Neuron (in vitro differentiated cells): Measurements from ENCODE around the gene CD274.
"Not testable (repeated sequence)": the region's sequence is repeated elsewhere in the genome, so short reads cannot be mapped to it uniquely, and the experiment has no call there.

Source experiments
- H2AFZ ChIP-seq: one replicate; pipeline ENCODE4 v1.6.1; 2013; ENCODE audit warnings: low read depth, mild to moderate bottlenecking, inconsistent platforms, low read length, moderate library complexity
- H3K27me3 ChIP-seq: one replicate; pipeline ENCODE4 v1.6.1; 2013; ENCODE audit warnings: low read length; ENCODE audit not compliant: insufficient read depth
- H3K36me3 ChIP-seq: one replicate; pipeline ENCODE4 v1.6.1; 2013; ENCODE audit warnings: low read length; ENCODE audit not compliant: insufficient read depth
- H3K4me1 ChIP-seq: one replicate; pipeline ENCODE4 v1.6.1; 2013; ENCODE audit warnings: low read length; ENCODE audit not compliant: insufficient read depth
- H3K4me3 ChIP-seq: 2 replicates; pipeline ENCODE4 v1.5.1; 2013; ENCODE audit warnings: mild to moderate bottlenecking, low read length, moderate library complexity
- H3K9me3 ChIP-seq: one replicate; pipeline ENCODE4 v1.6.1; 2013; ENCODE audit warnings: low read length

Gene CD274

DNA sequence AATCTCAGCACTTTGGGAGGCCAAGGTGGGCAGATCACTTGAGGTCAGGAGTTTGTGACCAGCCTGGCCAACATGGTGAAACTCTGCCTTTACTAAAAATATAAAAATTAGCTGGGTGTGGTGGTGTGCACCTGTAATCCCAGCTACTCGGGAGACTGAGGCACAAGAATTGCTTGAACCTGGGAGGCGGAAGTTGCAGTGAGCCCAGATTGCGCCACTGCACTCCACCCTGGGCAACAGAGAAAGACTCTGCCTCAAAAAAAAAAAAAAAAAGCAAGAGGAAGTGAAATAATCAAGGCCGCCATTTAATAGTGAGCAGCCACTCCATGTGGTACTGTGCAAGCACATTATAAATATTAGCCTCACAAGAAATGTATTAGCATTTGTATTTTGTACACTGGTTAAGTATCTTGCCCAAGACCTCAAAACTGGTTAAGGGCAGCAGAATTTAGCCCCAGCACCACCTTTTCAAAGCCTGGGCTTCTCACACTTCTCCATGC lies 14.5 kb downstream of the CD274 start:
- H3K4me3 ChIP-seq, H2AFZ ChIP-seq, H3K4me1 ChIP-seq, H3K9me3 ChIP-seq, H3K27me3 ChIP-seq, H3K36me3 ChIP-seq: not testable (repeated sequence)

DNA sequence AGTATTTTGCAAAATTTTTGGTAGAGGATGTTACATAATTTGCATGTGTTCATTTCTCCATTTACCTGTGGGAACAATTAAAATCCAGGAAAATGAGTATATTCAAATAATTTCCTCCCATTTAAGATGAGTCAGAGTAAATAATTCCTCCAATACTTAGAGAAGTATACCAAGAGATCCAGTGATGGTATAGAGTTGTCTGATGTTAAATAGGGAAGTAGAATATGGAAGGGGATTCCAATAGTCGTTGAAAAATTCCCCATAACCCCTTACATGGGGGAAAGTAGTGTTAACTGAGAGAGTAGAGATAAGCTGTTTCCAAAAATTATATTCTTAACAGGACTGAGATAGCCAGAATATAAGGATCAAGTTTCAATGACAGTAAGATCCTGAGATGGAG lies 15.7 kb downstream of the CD274 start:
- Histone ChIP-seq H3K36me3 (no peaks in the 10 kb centered on the region), H2AFZ (no peak overlapping the region), H3K4me3 (no peak overlapping the region), H3K4me1 (no peaks in the 10 kb centered on the region), H3K27me3 (no peaks in the 10 kb centered on the region), H3K9me3 (no peaks in the 10 kb centered on the region)

DNA sequence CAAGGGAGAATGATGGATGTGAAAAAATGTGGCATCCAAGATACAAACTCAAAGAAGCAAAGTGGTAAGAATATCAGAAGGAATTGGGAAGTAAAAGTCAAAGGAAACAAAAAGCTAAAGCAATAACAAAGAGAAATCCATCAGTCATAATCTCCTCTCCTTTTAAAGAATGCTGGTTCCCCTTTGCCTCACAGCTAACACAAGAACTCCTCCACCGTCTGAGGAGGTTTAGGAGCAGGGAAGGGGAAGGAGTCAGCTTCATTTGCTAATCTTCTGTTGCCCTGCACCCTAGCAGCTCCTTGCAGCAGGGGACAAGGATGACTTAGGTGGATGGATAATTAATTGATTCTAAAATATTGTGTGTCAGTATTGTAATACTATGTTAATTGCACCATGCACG lies 16.4 kb downstream of the CD274 start:
- Histone ChIP-seq H2AFZ (no peak overlapping the region), H3K4me3 (no peak overlapping the region), H3K27me3 (no peaks in the 10 kb centered on the region), H3K36me3 (no peaks in the 10 kb centered on the region), H3K4me1 (no peaks in the 10 kb centered on the region), H3K9me3 (no peaks in the 10 kb centered on the region)

GRCh38 chr9:5468850-5469249 lies 18.5 kb downstream of the CD274 start:
- Histone ChIP-seq H3K4me3 (no peak overlapping the region), H3K36me3 (no peaks in the 10 kb centered on the region), H3K4me1 (no peaks in the 10 kb centered on the region), H2AFZ (no peak overlapping the region), H3K9me3 (no peaks in the 10 kb centered on the region), H3K27me3 (no peaks in the 10 kb centered on the region)

- Histone ChIP-seq H3K36me3 (no peaks in the 10 kb centered on the region), H2AFZ (no peak overlapping the region), H3K27me3 (no peaks in the 10 kb centered on the region), H3K9me3 (no peaks in the 10 kb centered on the region), H3K4me1 (no peaks in the 10 kb centered on the region), H3K4me3 (no peak overlapping the region)
These were observed 19.8 kb downstream of the CD274 start for GRCh38 chr9:5470122-5470521.

DNA sequence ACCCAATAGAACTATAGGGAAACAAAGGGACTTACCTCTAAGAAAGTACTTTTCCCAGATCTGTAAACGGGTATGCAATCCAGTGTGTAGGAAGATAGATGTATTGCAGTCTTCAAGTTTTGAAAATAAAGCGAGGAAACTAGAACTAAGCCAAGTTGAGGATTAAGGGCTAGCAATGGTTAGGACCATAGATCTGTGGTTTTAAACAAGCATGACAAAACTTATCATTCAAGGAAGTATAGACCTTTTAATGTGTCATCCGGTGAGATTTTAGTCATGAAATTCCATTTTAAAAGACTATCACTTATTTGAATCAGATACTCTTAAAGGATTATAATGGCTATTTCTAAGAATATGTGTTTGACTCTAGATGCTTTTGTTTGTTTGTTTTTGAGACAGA lies 20.5 kb downstream of the CD274 start:
- no peaks in the 10 kb centered on the region for H3K36me3 ChIP-seq
- H3K4me3 ChIP-seq, result no peak overlapping the region
- no peaks in the 10 kb centered on the region for H3K4me1 ChIP-seq
- no peak overlapping the region for H2AFZ ChIP-seq
- no peaks in the 10 kb centered on the region for H3K9me3 ChIP-seq
- no peaks in the 10 kb centered on the region for H3K27me3 ChIP-seq

- H3K27me3 ChIP-seq, H3K4me1 ChIP-seq, H3K36me3 ChIP-seq, H3K9me3 ChIP-seq, H2AFZ ChIP-seq, H3K4me3 ChIP-seq: not testable (repeated sequence)
These were observed 25.3 kb downstream of the CD274 start for GRCh38 chr9:5475611-5476010.

- H3K27me3 ChIP-seq, result no peaks in the 10 kb centered on the region
- H3K4me1 ChIP-seq, result no peaks in the 10 kb centered on the region
- H3K4me3 ChIP-seq, result no peak overlapping the region
- no peaks in the 10 kb centered on the region for H3K36me3 ChIP-seq
- no peak overlapping the region for H2AFZ ChIP-seq
- no peaks in the 10 kb centered on the region for H3K9me3 ChIP-seq
These were observed 27.9 kb downstream of the CD274 start for GRCh38 chr9:5478206-5478605.

- Histone ChIP-seq H3K9me3 (no peaks in the 10 kb centered on the region), H3K27me3 (no peaks in the 10 kb centered on the region), H3K4me3 (no peak overlapping the region), H3K4me1 (no peaks in the 10 kb centered on the region), H3K36me3 (no peaks in the 10 kb centered on the region), H2AFZ (no peak overlapping the region)
These were observed 29.8 kb downstream of the CD274 start for GRCh38 chr9:5479994-5480694.

DNA sequence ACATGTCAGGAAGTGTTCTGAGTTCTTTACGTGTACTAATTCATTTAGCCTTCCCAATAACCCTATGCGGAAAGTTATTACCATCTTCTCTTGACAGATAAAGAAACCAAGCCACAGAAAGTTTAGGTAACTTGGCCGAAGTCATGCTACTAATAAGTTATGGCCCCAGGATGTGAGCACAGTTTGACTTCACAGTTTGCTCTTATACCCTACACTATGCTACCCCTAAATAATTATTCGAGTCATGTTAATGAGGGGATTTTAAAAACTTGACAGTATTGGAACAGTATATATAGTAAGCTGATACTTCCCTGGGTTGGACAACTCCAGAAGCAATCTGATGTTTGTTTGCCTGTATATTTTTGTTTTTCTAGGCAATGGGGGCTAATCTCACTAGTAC lies 30.6 kb downstream of the CD274 start:
- H3K36me3 ChIP-seq, result no peaks in the 10 kb centered on the region
- H3K4me3 ChIP-seq, result no peak overlapping the region
- no peaks in the 10 kb centered on the region for H3K27me3 ChIP-seq

GRCh38 chr9:5481322-5482040 lies 31.1 kb downstream of the CD274 start:
- Histone ChIP-seq H3K4me3 (no peak overlapping the region), H3K4me1 (no peaks in the 10 kb centered on the region), H3K36me3 (no peaks in the 10 kb centered on the region), H3K9me3 (no peaks in the 10 kb centered on the region), H2AFZ (no peak overlapping the region), H3K27me3 (no peaks in the 10 kb centered on the region)

More for the DNA sequence above, 30.6 kb downstream of the CD274 start:
- H3K4me1 ChIP-seq, result no peaks in the 10 kb centered on the region
- no peaks in the 10 kb centered on the region for H3K9me3 ChIP-seq
- H2AFZ ChIP-seq, result no peak overlapping the region

DNA sequence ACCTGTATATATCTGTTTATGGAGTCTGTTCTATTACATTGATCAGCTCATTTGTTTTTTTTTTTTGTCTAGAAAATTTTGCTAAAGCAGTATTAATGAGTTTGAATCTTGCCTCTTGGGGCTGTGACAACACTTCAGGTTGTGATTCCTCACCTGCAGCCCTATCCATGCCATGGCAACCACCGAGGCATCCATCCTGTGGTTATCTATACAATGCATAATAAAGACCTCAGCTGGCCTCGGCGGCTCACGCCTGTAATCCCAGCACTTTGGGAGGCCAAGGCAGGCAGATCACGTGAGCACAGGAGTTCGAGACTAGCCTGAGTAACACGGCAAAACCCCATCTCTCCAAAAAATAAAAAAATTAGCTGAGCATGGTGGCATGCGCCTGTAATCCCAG lies 31.9 kb downstream of the CD274 start:
- Histone ChIP-seq H3K27me3 (no peaks in the 10 kb centered on the region), H3K36me3 (no peaks in the 10 kb centered on the region), H3K4me3 (no peak overlapping the region), H2AFZ (no peak overlapping the region), H3K4me1 (no peaks in the 10 kb centered on the region), H3K9me3 (no peaks in the 10 kb centered on the region)

- Histone ChIP-seq H3K36me3 (no peaks in the 10 kb centered on the region), H3K4me3 (no peak overlapping the region), H2AFZ (no peak overlapping the region), H3K27me3 (no peaks in the 10 kb centered on the region), H3K4me1 (no peaks in the 10 kb centered on the region), H3K9me3 (no peaks in the 10 kb centered on the region)
These were observed 33.0 kb downstream of the CD274 start for GRCh38 chr9:5483306-5483705.
